SU-DHL-6 (cell line): ENCODE data around the gene ZNHIT1.

ENCODE experiments used
- H2AFZ ChIP-seq: fragments of 200-600 bp; sonication (generic); 2 replicates; pipeline ENCODE4 v1.6.1; 2014; ENCODE audit warnings: low read depth, mild to moderate bottlenecking, moderate library complexity, mixed read lengths, antibody characterized with exemption, low read length; ENCODE audit not compliant: severe bottlenecking
- H3F3A ChIP-seq: fragments of 200-600 bp; shearing (Covaris generic); 2 replicates; pipeline ENCODE4 v1.6.0; 2016; ENCODE audit warnings: antibody characterized with exemption, mild to moderate bottlenecking; ENCODE audit not compliant: insufficient read depth
- H3K27ac ChIP-seq: fragments of 200-600 bp; sonication (generic); 2 replicates; pipeline ENCODE4 v1.5.1; 2016; ENCODE audit warnings: low read depth, mild to moderate bottlenecking, low read length, moderate library complexity, mixed read lengths
- H3K27me3 ChIP-seq: fragments of 200-600 bp; sonication (generic), shearing (Covaris generic); 2 replicates; pipeline ENCODE4 v1.6.0; 2014; ENCODE audit warnings: mild to moderate bottlenecking, low read length
- H3K36me3 ChIP-seq: fragments of 200-600 bp; sonication (generic); 2 replicates; pipeline ENCODE4 v1.6.1; 2014; ENCODE audit warnings: mild to moderate bottlenecking, low read length, mixed read lengths
- H3K4me2 ChIP-seq: fragments of 300-600, 200-600 bp; shearing (Covaris generic), sonication (generic); 2 replicates; pipeline ENCODE4 v1.6.0; 2014; ENCODE audit warnings: low read length, low read depth, mild to moderate bottlenecking; ENCODE audit not compliant: poor library complexity, severe bottlenecking
- H3K4me3 ChIP-seq: fragments of 200-600 bp; sonication (generic); 2 replicates; pipeline ENCODE4 v1.5.1; 2014; ENCODE audit warnings: antibody characterized with exemption, low read length, mild to moderate bottlenecking, mixed read lengths; ENCODE audit not compliant: insufficient read depth, poor library complexity, severe bottlenecking
- H3K79me2 ChIP-seq: fragments of 200-600 bp; sonication (generic); 2 replicates; pipeline ENCODE4 v1.6.1; 2014; ENCODE audit warnings: mild to moderate bottlenecking, low read length, moderate library complexity; ENCODE audit not compliant: insufficient read depth
- H3K9ac ChIP-seq: fragments of 200-600 bp; sonication (generic); 2 replicates; pipeline ENCODE4 v1.7.0; 2014; ENCODE audit warnings: mild to moderate bottlenecking, low read length
- H3K9me2 ChIP-seq: fragments of 200-600 bp; sonication (generic); replicated peaks from 2 replicates; pipeline ENCODE4 v1.6.1; 2014; ENCODE audit warnings: low read length; ENCODE audit not compliant: insufficient read depth
- H3K9me3 ChIP-seq: fragments of 200-600 bp; sonication (generic); 2 replicates; pipeline ENCODE4 v1.6.1; 2014; ENCODE audit warnings: low read length, mixed read lengths; ENCODE audit not compliant: insufficient read depth
- H4K20me1 ChIP-seq: fragments of 200-600 bp; sonication (generic); 2 replicates; pipeline ENCODE4 v1.6.1; 2014; ENCODE audit warnings: low read depth, mild to moderate bottlenecking, antibody characterized with exemption, low read length, moderate library complexity, mixed read lengths
- CTCF ChIP-seq: fragments of 200-600 bp; sonication (generic); IDR thresholded peaks from one replicate; pipeline ENCODE4 v1.5.1; 2017; ENCODE audit warnings: antibody characterized with exemption, mild to moderate bottlenecking, low read length, moderate library complexity; ENCODE audit not compliant: insufficient read depth, poor library complexity, severe bottlenecking
- EZH2phosphoT487 ChIP-seq: fragments of 200-600 bp; sonication (generic), shearing (Covaris generic); conservative IDR thresholded peaks from 2 replicates; pipeline ENCODE4 v1.6.1; 2018; ENCODE audit warnings: mild to moderate bottlenecking, antibody characterized with exemption, low read length, moderate library complexity, mixed read lengths

Gene ZNHIT1

GRCh38 chr7:101179117-101179516 lies 38.8 kb upstream of the ZNHIT1 start:
- H3K79me2 ChIP-seq = no peaks in the 10 kb centered on the region
- no peak overlapping the region for H3K27ac ChIP-seq
- H3K36me3 ChIP-seq = no peaks in the 10 kb centered on the region
- no peaks in the 10 kb centered on the region for H3K9me3 ChIP-seq
- H2AFZ ChIP-seq = no peak overlapping the region
- no peaks in the 10 kb centered on the region for H3F3A ChIP-seq
- H3K4me2 ChIP-seq = no peak overlapping the region
- H3K9ac ChIP-seq = no peak overlapping the region
- no peak overlapping the region for H3K4me3 ChIP-seq
- no peak for TF ChIP-seq CTCF
- TF ChIP-seq EZH2phosphoT487 = no peak
- H4K20me1 ChIP-seq = no peaks in the 10 kb centered on the region
- H3K27me3 ChIP-seq = no peaks in the 10 kb centered on the region
- no peaks in the 10 kb centered on the region for H3K9me2 ChIP-seq

GRCh38 chr7:101179713-101180112 lies 38.3 kb upstream of the ZNHIT1 start:
- Histone ChIP-seq H4K20me1 (no peaks in the 10 kb centered on the region), H3K9ac (no peak overlapping the region), H3K4me3 (no peak overlapping the region), H3F3A (no peaks in the 10 kb centered on the region), H3K27ac (no peak overlapping the region), H3K36me3 (no peaks in the 10 kb centered on the region), H3K9me3 (no peaks in the 10 kb centered on the region), H3K79me2 (no peaks in the 10 kb centered on the region), H3K4me2 (no peak overlapping the region), H3K27me3 (no peaks in the 10 kb centered on the region), H3K9me2 (no peaks in the 10 kb centered on the region), H2AFZ (no peak overlapping the region)
- no peak for TF ChIP-seq EZH2phosphoT487
- no peak for TF ChIP-seq CTCF

- Histone ChIP-seq H3K9me3 (no peaks in the 10 kb centered on the region), H3K9me2 (no peaks in the 10 kb centered on the region), H3K9ac (no peak within 1 kb of the TSS), H3K27ac (no peak within 1 kb of the TSS), H4K20me1 (no peaks in the 10 kb centered on the region), H3K79me2 (no peaks in the 10 kb centered on the region), H3K27me3 (no peaks in the 10 kb centered on the region), H3K36me3 (no peaks in the 10 kb centered on the region), H3K4me3 (no peak within 1 kb of the TSS), H3F3A (no peaks in the 10 kb centered on the region), H3K4me2 (no peak within 1 kb of the TSS), H2AFZ (no peak within 1 kb of the TSS)
- TF ChIP-seq EZH2phosphoT487 = no peak
- no peak for TF ChIP-seq CTCF
Measured at GRCh38 chr7:101180130-101180755, 37.7 kb upstream of the ZNHIT1 start, which contains the start of gene NAT16. Gene NAT16 (minus strand): TSS chr7:101180293. CDS start chr7:101174807, 5,486 bp downstream.
